HCT116 (cell line): ENCODE results near the gene FICD.

Source experiments
- JUND ChIP-seq: IDR thresholded peaks from 2 replicates; pipeline ENCODE4 v1.6.1; 2012
- SIN3A ChIP-seq: IDR thresholded peaks from 2 replicates; pipeline ENCODE4 v1.6.1; 2012; ENCODE audit warnings: low read depth
- TF ChIP-seq, protein P1 (sequence below): IDR thresholded peaks from 2 replicates; pipeline ENCODE4 v1.6.1; 2012; ENCODE audit warnings: low read depth
- TF ChIP-seq, protein P2 (sequence below), 3 experiments: fragments of 200-600 bp in 1 of 3; sonication (generic) in 1 of 3; IDR thresholded peaks in 2 of 3; conservative IDR thresholded peaks in 1 of 3; 2 replicates each; pipeline ENCODE4 v1.5.1; 2012 to 2017; ENCODE audit warnings: low read depth in 2 of 3, low read length in 2 of 3, antibody characterized with exemption in 1 of 3, borderline replicate concordance in 1 of 3, control low read depth in 1 of 3, mild to moderate bottlenecking in 1 of 3, mixed read lengths in 1 of 3, mixed run types in 1 of 3, moderate library complexity in 1 of 3; ENCODE audit not compliant: insufficient read depth in 1 of 3

DNA sequence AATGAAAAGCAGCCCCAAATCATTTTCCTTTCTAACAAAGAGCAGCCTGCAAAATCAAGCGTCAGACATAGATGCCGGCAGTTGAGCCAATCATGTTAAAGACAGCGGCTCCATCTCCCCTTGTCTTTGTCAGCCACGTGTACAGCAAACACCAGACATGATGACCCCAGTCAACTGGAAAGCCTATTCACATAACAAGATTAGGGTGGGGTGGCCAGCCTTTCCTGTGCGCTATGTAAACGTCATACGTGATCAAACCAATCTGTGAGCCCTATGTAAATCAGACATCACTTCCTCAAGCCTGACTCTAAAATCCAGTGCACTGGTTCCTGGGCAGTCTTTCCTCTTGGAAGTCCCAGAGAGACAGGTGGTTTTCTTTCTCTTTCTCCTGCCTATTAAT, 9.9 kb upstream of the FICD start:
- TF ChIP-seq, protein P1, sequence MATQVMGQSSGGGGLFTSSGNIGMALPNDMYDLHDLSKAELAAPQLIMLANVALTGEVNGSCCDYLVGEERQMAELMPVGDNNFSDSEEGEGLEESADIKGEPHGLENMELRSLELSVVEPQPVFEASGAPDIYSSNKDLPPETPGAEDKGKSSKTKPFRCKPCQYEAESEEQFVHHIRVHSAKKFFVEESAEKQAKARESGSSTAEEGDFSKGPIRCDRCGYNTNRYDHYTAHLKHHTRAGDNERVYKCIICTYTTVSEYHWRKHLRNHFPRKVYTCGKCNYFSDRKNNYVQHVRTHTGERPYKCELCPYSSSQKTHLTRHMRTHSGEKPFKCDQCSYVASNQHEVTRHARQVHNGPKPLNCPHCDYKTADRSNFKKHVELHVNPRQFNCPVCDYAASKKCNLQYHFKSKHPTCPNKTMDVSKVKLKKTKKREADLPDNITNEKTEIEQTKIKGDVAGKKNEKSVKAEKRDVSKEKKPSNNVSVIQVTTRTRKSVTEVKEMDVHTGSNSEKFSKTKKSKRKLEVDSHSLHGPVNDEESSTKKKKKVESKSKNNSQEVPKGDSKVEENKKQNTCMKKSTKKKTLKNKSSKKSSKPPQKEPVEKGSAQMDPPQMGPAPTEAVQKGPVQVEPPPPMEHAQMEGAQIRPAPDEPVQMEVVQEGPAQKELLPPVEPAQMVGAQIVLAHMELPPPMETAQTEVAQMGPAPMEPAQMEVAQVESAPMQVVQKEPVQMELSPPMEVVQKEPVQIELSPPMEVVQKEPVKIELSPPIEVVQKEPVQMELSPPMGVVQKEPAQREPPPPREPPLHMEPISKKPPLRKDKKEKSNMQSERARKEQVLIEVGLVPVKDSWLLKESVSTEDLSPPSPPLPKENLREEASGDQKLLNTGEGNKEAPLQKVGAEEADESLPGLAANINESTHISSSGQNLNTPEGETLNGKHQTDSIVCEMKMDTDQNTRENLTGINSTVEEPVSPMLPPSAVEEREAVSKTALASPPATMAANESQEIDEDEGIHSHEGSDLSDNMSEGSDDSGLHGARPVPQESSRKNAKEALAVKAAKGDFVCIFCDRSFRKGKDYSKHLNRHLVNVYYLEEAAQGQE: no peak
- TF ChIP-seq SIN3A: no peak
- TF ChIP-seq JUND: no peak
- TF ChIP-seq, protein P2, sequence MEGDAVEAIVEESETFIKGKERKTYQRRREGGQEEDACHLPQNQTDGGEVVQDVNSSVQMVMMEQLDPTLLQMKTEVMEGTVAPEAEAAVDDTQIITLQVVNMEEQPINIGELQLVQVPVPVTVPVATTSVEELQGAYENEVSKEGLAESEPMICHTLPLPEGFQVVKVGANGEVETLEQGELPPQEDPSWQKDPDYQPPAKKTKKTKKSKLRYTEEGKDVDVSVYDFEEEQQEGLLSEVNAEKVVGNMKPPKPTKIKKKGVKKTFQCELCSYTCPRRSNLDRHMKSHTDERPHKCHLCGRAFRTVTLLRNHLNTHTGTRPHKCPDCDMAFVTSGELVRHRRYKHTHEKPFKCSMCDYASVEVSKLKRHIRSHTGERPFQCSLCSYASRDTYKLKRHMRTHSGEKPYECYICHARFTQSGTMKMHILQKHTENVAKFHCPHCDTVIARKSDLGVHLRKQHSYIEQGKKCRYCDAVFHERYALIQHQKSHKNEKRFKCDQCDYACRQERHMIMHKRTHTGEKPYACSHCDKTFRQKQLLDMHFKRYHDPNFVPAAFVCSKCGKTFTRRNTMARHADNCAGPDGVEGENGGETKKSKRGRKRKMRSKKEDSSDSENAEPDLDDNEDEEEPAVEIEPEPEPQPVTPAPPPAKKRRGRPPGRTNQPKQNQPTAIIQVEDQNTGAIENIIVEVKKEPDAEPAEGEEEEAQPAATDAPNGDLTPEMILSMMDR (IDR thresholded peaks at IDR 0.05 in 2 of 3, conservative IDR thresholded peaks at IDR 0.05 in 1 of 3; ENCODE audit: borderline replicate concordance in 1 of 3, insufficient read depth in 1 of 3, low read depth in 2 of 3, low read length in 2 of 3): no peak
